ENCODE data around the gene CFAP53. TPM values are rescaled to one million over a fixed set of nuclear protein-coding genes. Genes with fewer than 3 reads are reported as not detected.

The CFAP53 gene
- total and polyA plus RNA-seq, 2 of the 4 experiments (the other 2 are of a cell fraction), result under 0.01 to 0.12 TPM

- Histone ChIP-seq H3K27ac (ENCODE audit: insufficient read depth, low read length) (no peak overlapping the region), H3K18ac (ENCODE audit: low read depth, low read length) (no peak overlapping the region), H3K79me1 (ENCODE audit: low read depth in 1 of 2, low read length in 2 of 2) (peaks cover 7 to 17% of the 10 kb centered on the region in 2 experiments; a peak in 3 of 4 replicates), H3K4ac (ENCODE audit: low read depth, low read length) (no peak overlapping the region), H4K8ac (ENCODE audit: low read depth in 2 of 2, low read length in 2 of 2) (no peak overlapping the region), H2BK15ac (ENCODE audit: low read depth, low read length) (no peak overlapping the region), H2AK5ac (ENCODE audit: low read depth, low read length) (no peak overlapping the region), H3K9me3 (ENCODE audit: control insufficient read depth, insufficient read depth, low read length) (no peaks in the 10 kb centered on the region), H3K9ac (ENCODE audit: low read depth, low read length) (no peak overlapping the region), H3K14ac (replicated peaks; ENCODE audit: low read depth, low read length) (no peak overlapping the region), H3K36me3 (ENCODE audit: control insufficient read depth, insufficient read depth, low read length) (peaks cover 15% of the 10 kb centered on the region), H3K4me3 (ENCODE audit: insufficient read depth, low read depth, low read length) (no peak overlapping the region), H4K91ac (ENCODE audit: insufficient read depth, low read depth, low read length) (no peak overlapping the region), H3K4me2 (ENCODE audit: low read depth, low read length) (no peak overlapping the region), H2AFZ (replicated peaks; ENCODE audit: low read length, poor library complexity) (no peak overlapping the region), H2BK120ac (ENCODE audit: low read depth, low read length) (no peak overlapping the region), H2AK9ac (replicated peaks; ENCODE audit: low read depth, low read length, poor library complexity) (no peak overlapping the region), H4K5ac (ENCODE audit: low read depth, low read length) (no peak overlapping the region), H3K56ac (ENCODE audit: extremely low read depth, insufficient read depth, low read length) (no peak overlapping the region), H3K9me1 (ENCODE audit: insufficient read depth, low read length) (no peaks in the 10 kb centered on the region), H3K23ac (ENCODE audit: low read depth, low read length) (no peak overlapping the region), H3K27me3 (ENCODE audit: control insufficient read depth, insufficient read depth, low read length) (peaks cover 5% of the 10 kb centered on the region; the same call in 1 of the 2 replicates), H4K20me1 (ENCODE audit: insufficient read depth, low read length) (peaks cover 3% of the 10 kb centered on the region; the same call in 1 of the 2 replicates), H2BK20ac (ENCODE audit: low read depth, low read length) (no peak overlapping the region), H2BK5ac (ENCODE audit: low read depth, low read length, poor library complexity, severe bottlenecking) (no peak overlapping the region), H3K4me1 (ENCODE audit: control insufficient read depth, insufficient read depth, low read length) (peaks cover 3% of the 10 kb centered on the region; the same call in 1 of the 2 replicates)
- TF ChIP-seq RCOR1 (IDR thresholded peaks at IDR 0.05; ENCODE audit: insufficient replicate concordance, low read length) (no peak), MAFK (IDR thresholded peaks at IDR 0.05; ENCODE audit: low read depth, low read length) (no peak), CTCF (conservative IDR thresholded peaks at IDR 0.05; ENCODE audit: low read depth, low read length) (no peak), CHD1 (IDR thresholded peaks at IDR 0.05; ENCODE audit: low read depth, low read length) (no peak), MAZ (IDR thresholded peaks at IDR 0.05; ENCODE audit: borderline replicate concordance, low read depth, low read length) (no peak), ELK1 (IDR thresholded peaks at IDR 0.05; ENCODE audit: borderline replicate concordance, low read depth, low read length) (no peak), BHLHE40 (IDR thresholded peaks at IDR 0.05; ENCODE audit: low read depth, low read length) (no peak), RFX5 (IDR thresholded peaks at IDR 0.05; ENCODE audit: low read depth, low read length) (no peak), CEBPB (IDR thresholded peaks at IDR 0.05; ENCODE audit: low read depth, low read length) (no peak), USF2 (IDR thresholded peaks at IDR 0.05; ENCODE audit: low read depth, low read length) (no peak), RAD21 (IDR thresholded peaks at IDR 0.05; ENCODE audit: low read length) (no peak), POLR2A (IDR thresholded peaks at IDR 0.05; ENCODE audit: low read depth, low read length) (no peak), MXI1 (IDR thresholded peaks at IDR 0.05; ENCODE audit: borderline replicate concordance, low read depth, low read length) (no peak), NFE2L2 (IDR thresholded peaks at IDR 0.05; ENCODE audit: low read depth, low read length) (no peak), FOS (IDR thresholded peaks at IDR 0.05; ENCODE audit: low read depth, low read length) (no peak), SMC3 (IDR thresholded peaks at IDR 0.05; ENCODE audit: low read depth, low read length) (no peak)
- in situ Hi-C loops (cut with MboI; ENCODE audit: low sequenced_read_pairs), result loop anchor here (25.0 kb wide), 2 partner anchors 748 to 1652 kb away; partner anchors contain the start of gene SMAD4
- ATAC-seq (ENCODE audit: low read depth) (no peak), DNase-seq (no peak)
- dilution Hi-C loops (cut with HindIII; ENCODE audit: low sequenced_read_pairs, unreplicated experiment), result no loop called here
- BruUV-seq (replicated peaks), result no TSS peak
- POLR2A ChIA-PET (ENCODE audit: unreplicated experiment), result no interaction called here
- no CpG with 5 or more reads among the region's 4 CpGs for WGBS, 2 experiments (ENCODE audit: extremely low coverage in 2 of 2, insufficient read length in 1 of 2)
- intact Hi-C loops (cut with micrococcal nuclease), result loop anchor here (5.0 to 10.0 kb wide), 2 partner anchors 68 to 794 kb away; partner anchors contain the start of gene RPL17
- CTCF ChIA-PET, result interaction anchor here (0.6 kb wide), 1 partner anchor 14 kb away, joined by 7 read pairs; no protein-coding TSS in a partner anchor
These were observed 22.8 kb upstream of the CFAP53 start for GRCh38 chr18:50289108-50289443.
